VCaP (cell line): ENCODE measurements around the gene CAMK2A.

Experiments used
- H3K27ac ChIP-seq: fragments of 450-650 bp; 2 replicates; pipeline ENCODE4 v1.5.1; 2017
- TF ChIP-seq, protein P1 (sequence below): fragments of 450-650 bp; conservative IDR thresholded peaks from 2 replicates; pipeline ENCODE4 v1.5.1; 2017; ENCODE audit warnings: mild to moderate bottlenecking, moderate library complexity

Gene CAMK2A

GRCh38 chr5:150283904-150284303, 5.7 kb downstream of the CAMK2A start:
- TF ChIP-seq, protein P1, sequence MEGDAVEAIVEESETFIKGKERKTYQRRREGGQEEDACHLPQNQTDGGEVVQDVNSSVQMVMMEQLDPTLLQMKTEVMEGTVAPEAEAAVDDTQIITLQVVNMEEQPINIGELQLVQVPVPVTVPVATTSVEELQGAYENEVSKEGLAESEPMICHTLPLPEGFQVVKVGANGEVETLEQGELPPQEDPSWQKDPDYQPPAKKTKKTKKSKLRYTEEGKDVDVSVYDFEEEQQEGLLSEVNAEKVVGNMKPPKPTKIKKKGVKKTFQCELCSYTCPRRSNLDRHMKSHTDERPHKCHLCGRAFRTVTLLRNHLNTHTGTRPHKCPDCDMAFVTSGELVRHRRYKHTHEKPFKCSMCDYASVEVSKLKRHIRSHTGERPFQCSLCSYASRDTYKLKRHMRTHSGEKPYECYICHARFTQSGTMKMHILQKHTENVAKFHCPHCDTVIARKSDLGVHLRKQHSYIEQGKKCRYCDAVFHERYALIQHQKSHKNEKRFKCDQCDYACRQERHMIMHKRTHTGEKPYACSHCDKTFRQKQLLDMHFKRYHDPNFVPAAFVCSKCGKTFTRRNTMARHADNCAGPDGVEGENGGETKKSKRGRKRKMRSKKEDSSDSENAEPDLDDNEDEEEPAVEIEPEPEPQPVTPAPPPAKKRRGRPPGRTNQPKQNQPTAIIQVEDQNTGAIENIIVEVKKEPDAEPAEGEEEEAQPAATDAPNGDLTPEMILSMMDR, result no peak
- no peak overlapping the region for H3K27ac ChIP-seq

GRCh38 chr5:150281987-150282386, 7.6 kb downstream of the CAMK2A start:
- TF ChIP-seq, protein P1, result no peak
- H3K27ac ChIP-seq, result no peak overlapping the region

DNA sequence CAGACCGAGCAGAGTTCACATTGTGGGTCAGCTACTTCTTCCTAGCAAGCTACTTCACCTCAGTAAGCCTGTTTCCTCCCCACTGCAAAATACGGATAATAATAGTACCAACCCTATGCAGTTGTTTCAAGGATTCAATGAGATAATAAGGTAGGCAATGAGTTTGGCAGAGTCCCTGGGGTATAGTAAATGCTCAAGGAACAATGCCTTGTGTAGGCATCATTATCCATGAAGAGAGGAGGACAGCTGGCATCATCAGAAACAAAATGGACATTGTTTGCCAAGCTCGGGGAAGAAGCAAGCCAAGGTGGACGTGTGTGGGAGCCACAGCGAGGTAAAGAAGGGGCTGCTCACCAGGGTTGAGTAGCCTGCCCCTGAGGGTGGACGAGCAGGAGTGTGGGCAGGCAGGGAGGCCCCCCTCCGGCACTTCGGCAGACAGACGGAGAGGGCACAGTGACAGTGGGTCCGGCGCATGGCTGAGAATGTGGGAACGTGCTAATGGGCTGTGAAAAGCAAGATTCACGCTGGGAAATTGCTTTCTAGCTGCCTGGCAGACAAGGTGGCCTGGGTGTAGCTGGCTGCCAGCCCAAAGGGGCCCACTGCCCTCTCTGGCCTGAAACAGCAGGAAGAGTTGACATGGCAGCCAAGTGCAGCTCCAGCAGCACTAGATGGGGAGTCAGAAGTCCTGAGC, 10.1 kb downstream of the CAMK2A start:
- no peak overlapping the region for H3K27ac ChIP-seq
- TF ChIP-seq, protein P1, result no peak

DNA sequence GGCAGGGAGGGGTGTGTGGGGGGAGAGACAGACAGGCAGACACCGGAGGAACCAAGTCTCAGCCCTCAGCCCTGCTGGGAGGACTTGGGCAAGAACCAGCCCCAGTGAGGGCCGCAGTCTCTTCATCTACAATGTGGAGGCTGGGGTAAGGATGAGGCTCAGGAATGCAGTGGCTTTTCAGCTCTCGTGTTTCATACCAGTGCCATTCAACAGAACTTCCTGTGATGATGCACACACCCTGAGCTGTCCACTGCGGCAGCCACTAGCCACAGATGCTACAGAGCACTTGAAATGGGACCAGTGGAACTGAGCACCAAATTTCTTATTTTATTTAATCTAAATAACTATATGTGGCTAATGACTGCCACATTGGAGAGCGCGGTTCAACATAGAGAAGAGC, 10.7 kb downstream of the CAMK2A start:
- TF ChIP-seq, protein P1, result no peak
- no peak overlapping the region for H3K27ac ChIP-seq

GRCh38 chr5:150278046-150278730, 11.4 kb downstream of the CAMK2A start:
- TF ChIP-seq, protein P1, result no peak

DNA sequence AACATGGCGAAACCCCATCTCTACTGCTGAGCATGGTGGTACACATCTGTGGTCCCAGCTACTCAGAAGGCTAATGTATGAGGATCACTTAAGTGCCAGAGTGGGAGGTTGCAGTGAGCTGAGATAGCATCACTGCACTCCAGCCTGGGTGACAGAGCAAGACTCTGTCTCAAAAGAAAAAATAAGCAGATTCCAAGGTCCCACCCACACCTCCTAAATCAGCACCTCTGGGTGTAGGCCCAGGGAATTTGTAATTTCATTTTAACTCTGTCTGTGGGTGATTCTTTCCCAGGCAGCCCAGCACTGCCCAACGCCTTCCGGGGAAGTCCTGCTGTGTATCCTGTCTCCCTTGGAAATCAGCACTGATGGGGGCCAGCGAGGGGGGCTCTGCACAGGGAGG, 12.5 kb downstream of the CAMK2A start:
- no peak overlapping the region for H3K27ac ChIP-seq
- TF ChIP-seq, protein P1, result no peak

More at GRCh38 chr5:150278046-150278730, 11.4 kb downstream of the CAMK2A start:
- no peak overlapping the region for H3K27ac ChIP-seq

GRCh38 chr5:150274811-150275210, 14.8 kb downstream of the CAMK2A start:
- TF ChIP-seq, protein P1, result no peak
- H3K27ac ChIP-seq, result no peak overlapping the region
